Endothelial cell of umbilical vein (primary cell): Measurements from ENCODE around the gene DMBT1.

Source experiments
- MYC ChIP-seq: IDR thresholded peaks from one replicate; pipeline ENCODE4 v1.6.1; 2011; ENCODE audit warnings: mild to moderate bottlenecking, low read depth, low read length
- TF ChIP-seq, protein P1 (sequence below), 2 donors: IDR thresholded peaks; 1 replicate in 1 of 2; 2 replicates in 1 of 2; pipeline ENCODE4 v1.5.1; 2011; ENCODE audit warnings: low read length in 2 of 2, mild to moderate bottlenecking in 2 of 2, moderate library complexity in 2 of 2, control low read depth in 1 of 2, inconsistent platforms in 1 of 2, low read depth in 1 of 2; ENCODE audit not compliant: insufficient read depth in 1 of 2; ENCODE audit errors: extremely low read depth in 1 of 2

DNA sequence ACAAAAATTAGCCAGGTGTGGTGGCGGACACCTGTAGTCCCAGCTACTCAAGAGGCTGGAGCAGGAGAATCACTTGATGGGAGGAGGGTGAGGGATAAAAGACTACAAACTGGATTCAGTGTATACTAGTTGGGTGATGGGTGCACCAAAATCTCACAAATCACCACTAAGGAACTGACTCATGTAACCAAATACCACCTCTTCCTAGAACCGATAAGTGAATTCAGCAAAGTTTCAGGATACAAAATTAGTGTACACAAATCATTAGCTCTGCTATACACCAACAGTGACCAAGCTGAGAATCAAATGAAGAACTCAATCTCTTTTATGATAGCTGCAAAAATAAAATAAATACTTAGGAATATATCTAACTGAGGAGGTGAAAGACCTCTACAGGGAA, 23.0 kb upstream of the DMBT1 start:
- TF ChIP-seq, protein P1, sequence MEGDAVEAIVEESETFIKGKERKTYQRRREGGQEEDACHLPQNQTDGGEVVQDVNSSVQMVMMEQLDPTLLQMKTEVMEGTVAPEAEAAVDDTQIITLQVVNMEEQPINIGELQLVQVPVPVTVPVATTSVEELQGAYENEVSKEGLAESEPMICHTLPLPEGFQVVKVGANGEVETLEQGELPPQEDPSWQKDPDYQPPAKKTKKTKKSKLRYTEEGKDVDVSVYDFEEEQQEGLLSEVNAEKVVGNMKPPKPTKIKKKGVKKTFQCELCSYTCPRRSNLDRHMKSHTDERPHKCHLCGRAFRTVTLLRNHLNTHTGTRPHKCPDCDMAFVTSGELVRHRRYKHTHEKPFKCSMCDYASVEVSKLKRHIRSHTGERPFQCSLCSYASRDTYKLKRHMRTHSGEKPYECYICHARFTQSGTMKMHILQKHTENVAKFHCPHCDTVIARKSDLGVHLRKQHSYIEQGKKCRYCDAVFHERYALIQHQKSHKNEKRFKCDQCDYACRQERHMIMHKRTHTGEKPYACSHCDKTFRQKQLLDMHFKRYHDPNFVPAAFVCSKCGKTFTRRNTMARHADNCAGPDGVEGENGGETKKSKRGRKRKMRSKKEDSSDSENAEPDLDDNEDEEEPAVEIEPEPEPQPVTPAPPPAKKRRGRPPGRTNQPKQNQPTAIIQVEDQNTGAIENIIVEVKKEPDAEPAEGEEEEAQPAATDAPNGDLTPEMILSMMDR (IDR thresholded peaks at IDR 0.05; ENCODE audit: extremely low read depth in 1 of 2, insufficient read depth in 1 of 2, low read depth in 1 of 2, low read length in 2 of 2), result no peak
- no peak for TF ChIP-seq MYC
